AG09319 (cell line): ENCODE measurements around the gene C6orf141.

Experiments used
- DNase-seq: peaks from one replicate; pipeline ENCODE4 v3.0.0-alpha.2; 2010; ENCODE audit warnings: low read depth; ENCODE audit errors: extremely low read depth
- CTCF ChIP-seq: IDR thresholded peaks from 2 replicates; pipeline ENCODE4 v1.5.1; 2011; ENCODE audit warnings: low read depth, mild to moderate bottlenecking, inconsistent platforms, low read length, moderate library complexity

The C6orf141 gene

GRCh38 chr6:49557177-49557576 lies 6.7 kb downstream of the C6orf141 start:
- TF ChIP-seq CTCF, result no peak
- DNase-seq, result no peak

DNA sequence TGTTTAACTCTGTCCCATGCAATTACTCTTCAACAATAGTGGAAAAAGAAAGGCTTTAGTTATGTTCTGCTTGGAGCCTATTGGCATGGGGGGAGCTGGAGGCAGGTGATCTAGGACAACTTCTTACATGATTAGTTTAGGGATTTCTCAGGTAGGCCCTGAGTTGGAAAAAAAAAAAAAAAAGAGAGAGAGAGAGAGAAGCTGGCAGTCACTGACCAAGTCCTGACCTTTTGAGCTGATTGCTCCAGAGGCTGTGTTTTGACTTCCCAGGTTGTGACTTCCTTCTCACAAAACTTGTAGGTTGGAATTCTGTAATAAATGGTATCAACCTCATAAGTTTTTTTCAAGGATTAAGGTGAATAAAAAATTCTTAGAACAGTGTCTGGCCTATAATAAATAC lies 7.8 kb downstream of the C6orf141 start:
- no peak for DNase-seq
- no peak for TF ChIP-seq CTCF

GRCh38 chr6:49563006-49563886 lies 12.8 kb downstream of the C6orf141 start:
- DNase-seq, result no peak
- no peak for TF ChIP-seq CTCF

DNA sequence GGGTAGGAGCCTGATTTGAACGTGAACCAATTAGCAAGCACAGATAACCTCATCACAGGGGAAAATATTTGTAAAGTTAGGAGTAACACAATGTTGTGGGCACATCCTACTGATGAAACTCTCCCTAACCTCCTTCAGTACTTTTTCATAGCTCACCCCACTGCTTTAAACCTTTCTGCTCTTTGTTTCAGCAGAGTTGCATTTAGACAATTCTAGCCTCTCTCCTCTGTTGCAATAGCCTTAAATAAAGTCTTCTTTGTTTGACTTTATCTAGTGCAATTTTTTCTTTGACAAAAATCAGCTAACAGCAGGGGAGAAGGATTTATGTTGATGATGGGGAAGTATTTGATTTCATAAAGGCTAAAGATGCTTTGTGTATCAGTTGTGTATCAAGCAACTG lies 14.1 kb downstream of the C6orf141 start:
- TF ChIP-seq CTCF, result no peak
- DNase-seq, result no peak

- no peak for TF ChIP-seq CTCF
- DNase-seq, result no peak
Measured at GRCh38 chr6:49565261-49565660, 14.8 kb downstream of the C6orf141 start.

GRCh38 chr6:49565855-49566254 lies 15.4 kb downstream of the C6orf141 start:
- DNase-seq, result no peak
- TF ChIP-seq CTCF, result no peak

DNA sequence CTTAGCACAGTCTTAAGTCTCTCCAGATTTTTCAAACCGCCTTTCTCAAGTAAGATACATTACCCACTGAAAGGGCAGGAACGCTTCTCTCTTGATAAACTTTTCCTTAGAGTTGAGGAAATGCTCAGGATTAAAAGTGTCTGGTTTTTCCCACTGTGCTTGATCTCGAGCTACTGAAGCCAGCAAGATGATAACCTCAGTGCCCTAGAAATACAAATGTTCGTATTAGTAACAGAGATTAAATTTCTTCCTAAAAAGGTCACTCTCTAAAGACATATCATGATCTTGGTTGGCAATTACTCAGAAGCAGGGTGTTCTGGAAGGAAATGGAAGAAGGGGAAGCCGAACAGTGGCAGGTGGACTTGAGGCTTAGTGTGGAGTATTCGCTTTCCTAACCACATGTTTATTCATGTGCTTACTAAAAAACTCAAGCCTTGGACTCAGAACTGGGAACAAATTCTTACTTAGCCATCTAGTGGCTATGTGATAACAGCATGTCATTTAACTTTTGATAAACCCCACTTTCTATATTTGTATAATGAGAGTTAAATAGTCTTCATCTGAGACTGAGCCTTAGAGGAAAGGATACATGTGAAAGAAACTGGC lies 20.1 kb downstream of the C6orf141 start:
- TF ChIP-seq CTCF, result no peak; the same call in 1 of the 2 replicates
- no peak for DNase-seq
